Activated CD4-positive, alpha-beta T cell treated with anti-CD3 and anti-CD28 coated beads, Interleukin-2, amount 50 U/mL, for 16 hours (primary cell): ENCODE results near the gene MPV17L2.
"Not testable (repeated sequence)": the region's sequence is repeated elsewhere in the genome, so short reads cannot be mapped to it uniquely, and the experiment has no call there.

Experiments
- DNase-seq: peaks from one replicate; pipeline ENCODE4 v3.0.0-alpha.2; 2020

The MPV17L2 gene

DNA sequence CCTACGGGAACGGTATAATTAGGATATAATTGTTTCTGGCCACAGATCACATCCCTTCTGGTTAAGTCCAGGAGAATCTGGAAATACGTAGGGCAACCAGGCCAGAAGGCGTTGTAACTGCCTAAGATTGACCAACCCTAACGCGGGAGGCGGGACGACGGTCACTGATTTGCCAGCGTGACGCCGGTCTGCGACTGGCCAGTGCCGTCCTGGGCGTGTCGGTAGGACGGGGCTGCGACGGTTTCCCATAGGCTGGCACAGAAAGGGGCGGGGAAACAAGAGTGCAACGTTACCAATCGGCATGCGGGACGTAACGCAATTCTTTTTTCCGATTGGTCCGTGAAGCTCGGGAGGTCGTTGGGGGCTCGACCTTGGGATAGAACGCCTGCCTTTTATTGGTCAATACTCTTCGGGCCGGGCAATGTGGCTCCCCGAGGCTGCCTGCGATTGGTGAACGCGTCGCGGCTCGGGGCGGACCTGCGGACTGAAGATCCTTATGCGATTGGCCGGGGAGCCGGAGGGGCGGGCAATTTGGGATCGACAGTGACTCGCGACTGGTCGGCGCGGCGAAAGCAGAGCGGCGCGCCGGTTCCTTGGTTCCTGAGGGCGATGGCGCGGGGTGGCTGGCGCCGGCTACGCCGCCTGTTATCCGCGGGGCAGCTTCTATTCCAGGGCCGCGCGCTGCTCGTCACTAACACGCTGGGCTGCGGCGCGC lies at the start of gene MPV17L2:
TSS of gene MPV17L2 (plus strand) at position 546 of the 715 bp plus-strand sequence. CDS start at position 610, 64 bp downstream.
- peak; percentile 100 for DNase-seq

DNA sequence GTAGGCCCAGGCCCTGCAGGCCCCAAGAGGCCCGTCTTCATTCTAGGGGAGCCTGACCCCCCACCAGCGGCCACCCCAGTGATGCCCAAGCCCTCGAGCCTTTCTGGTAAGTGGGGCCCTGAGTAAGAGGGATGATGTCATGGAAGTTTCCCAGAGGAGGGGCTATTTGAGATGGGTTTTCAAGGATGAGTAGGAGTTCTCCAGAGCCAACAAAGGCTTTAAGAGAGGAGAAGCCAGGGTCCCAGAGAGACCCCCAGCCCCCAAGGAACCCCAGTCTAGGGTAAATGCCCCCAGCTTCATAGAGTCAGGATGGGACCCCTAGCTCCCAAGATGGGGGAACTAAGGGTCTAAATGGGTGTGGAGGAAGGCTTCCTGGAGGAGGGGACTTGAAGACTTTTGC lies 49.1 kb upstream of the MPV17L2 start:
- DNase-seq: no peak

DNA sequence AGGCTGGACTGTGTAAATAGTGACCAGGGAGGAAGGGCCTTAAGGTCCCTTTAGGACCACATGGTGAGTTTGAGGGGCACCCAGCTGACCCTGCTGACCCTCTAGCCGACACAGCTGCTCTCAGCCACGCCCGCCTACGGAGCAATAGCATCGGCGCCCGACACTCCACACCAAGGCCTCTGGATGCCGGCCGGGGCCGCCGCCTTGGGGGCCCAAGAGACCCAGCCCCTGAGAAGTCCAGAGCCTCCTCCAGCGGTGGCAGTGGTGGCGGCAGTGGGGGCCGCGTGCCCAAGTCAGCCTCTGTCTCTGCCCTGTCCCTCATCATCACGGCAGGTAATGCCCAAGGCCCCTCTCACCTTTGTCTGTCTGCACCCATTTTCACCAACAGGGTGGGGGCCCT lies 48.7 kb upstream of the MPV17L2 start:
- no peak for DNase-seq

DNA sequence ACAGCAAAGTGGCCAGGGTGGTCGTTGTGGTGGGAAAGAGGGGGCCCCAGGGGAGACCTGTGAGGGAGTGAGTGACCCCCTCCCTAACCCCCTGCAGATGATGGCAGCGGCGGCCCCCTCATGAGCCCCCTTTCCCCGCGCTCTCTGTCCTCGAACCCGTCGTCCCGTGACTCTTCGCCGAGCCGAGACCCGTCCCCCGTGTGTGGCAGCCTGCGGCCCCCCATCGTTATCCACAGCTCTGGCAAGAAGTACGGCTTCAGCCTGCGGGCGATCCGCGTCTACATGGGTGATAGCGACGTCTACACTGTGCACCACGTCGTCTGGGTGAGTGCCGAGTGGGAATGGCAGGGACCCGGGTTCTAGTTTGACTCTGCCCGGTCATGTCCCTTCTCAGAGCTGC lies 48.1 kb upstream of the MPV17L2 start:
- no peak for DNase-seq

DNA sequence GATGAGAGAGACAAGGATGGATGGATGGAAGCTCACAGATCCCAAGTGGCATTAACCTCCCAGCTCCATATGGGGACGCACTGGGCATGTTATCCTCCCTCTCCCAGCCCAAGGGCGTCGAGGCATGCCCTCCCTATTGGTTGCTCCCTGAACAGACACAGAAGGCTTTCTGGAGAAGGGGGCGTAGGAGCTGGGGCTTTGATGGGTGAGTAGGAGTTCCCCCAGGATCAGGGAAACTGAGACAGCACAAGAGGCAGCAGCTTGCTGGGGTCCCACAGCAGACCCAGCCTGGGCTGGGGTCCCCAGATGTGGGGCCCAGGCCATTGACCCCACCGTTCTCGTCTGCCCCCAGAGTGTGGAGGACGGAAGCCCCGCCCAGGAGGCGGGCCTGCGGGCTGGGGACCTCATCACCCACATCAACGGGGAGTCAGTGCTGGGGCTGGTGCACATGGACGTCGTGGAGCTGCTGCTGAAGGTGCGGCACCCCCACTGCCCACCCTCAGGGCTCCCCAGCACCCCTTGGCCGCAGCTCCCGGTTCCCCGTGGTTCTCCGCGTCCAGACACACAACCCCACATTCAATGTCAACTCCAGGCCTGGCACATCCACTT lies 47.5 kb upstream of the MPV17L2 start:
- no peak for DNase-seq

DNA sequence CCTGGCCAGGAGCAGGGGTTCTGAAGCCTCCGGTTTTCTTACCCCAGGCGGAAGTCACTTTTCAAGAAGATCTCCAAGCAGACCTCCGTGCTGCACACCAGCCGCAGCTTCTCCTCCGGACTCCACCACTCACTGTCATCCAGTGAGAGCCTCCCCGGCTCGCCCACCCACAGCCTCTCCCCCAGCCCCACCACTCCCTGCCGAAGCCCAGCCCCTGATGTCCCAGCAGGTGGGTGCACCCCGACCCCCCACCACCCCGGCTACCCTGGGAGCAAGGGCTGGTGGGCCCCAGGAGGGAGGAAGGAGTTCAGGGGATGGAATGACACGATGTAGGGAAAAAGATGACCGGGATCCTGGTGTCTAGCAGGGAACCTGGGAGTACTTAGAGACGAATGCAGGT lies 45.6 kb upstream of the MPV17L2 start:
- no peak for DNase-seq

DNA sequence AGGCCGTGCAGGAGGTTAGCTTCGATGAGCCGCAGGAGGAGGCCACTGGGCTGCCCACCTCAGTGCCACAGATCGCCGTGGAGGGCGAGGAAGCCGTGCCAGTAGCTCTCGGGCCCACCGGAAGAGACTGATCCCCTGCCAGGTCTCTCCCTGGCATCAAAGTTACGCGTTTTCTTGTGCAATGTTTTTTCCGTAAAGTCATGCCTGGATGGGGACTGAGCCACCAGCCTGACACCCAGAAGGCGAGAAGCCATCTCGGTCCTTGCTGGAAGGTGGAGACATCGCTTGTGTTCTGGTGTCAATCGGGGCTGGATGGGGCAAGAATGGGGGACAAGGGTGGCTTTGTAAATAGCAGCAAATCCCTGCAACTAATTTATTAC lies 43.4 kb upstream of the MPV17L2 start:
- DNase-seq: no peak

DNA sequence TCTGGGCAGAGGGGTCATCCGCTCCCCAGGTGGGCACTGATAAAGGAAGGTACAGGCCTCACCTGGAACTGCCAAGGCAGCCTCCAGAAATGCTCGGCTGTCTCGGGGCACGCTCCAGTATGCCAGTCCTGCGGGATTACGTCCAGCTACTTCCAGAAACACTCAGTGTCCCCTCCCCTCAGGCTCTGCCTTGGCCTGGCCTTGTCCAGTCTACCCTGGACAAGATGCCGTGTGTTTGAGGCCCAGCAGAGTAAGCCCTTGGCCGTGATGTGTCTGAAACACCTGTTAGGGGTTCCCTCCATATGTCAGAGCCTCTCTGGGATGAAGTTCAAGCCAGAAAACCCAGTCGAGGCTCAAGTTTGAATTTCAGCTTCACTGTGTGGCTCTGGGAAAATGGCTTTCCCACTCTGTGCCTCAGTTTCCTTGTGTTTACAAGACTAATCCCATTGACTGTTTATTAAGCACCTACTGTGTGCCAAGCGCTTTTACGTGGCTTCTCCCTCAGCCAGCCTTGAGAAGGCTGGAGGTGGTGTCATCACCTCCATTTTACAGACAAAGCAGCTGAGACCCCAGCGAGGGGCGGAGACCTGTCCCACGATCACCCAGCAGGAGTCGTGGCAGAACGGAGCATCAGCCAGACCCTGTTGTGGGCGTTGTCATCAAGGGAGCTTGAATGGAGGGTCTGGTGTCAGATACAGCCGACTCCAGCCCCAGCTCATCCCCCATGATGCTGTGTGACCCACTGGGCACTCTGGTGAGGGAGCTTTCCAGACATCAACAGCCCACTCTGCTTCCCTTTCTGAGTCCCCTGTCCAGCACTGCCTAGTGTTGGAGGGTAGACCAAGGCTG lies 42.0 kb upstream of the MPV17L2 start:
- no peak for DNase-seq

DNA sequence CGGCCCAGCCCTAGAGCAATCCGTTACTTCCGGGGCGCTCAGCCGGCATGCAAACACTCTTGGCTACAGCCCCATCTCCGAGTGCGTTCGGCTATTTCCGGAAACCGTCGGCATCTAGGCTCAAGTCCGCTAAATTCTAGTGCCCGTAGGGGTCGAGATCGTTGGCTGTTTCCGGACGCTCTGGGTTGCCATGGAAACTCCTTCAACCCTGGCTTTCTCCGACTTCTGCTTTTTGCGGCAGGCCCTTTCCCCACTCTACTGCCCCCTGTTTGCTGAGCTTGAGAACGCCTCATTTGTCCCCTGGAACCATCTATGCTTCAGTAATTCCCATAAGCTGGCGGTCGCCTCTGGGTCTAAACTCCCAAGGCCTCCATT lies 40.6 kb upstream of the MPV17L2 start:
- peak; percentile 99 for DNase-seq

DNA sequence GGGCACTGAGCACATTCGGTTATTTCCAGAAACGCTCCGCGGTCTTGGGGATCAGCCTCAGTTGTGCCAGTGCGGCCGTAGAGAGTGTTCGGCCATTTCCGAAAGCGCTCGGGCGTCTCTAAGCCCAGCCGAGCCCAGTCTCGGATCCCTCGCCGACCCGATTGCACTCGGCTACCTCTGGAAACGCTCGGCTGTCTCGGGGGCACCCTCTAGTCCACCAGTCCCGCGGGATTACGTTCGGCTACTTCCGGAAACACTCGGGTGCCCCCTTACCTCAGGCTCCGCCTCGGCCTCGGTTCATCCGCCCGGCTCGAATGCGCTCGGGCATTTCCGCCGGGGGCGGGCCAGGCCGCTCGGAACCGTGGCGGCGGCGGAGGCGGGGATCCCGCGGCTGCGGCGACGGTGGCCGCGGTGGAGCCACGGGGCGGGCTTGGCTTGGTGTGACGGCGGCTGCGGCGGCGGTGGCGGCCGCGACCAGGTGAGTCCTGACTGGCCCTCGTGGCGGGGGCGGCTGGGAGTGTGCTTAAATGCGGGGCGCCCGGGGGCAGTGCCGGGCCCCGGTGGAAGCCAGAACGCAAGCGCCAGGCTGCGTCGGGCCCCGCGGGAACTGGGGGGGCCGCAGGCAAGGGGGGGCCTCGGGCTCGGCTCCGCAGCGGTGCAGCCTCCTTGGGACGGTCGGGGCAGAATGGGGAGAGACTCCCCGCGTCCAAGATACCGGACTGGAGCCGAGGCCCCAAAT lies 40.0 kb upstream of the MPV17L2 start, which contains the start of gene PIK3R2:
TSS of gene PIK3R2 (plus strand) at position 347 of the 739 bp plus-strand sequence. CDS start 2,717 bp downstream, outside the sequence.
- DNase-seq: peak; percentile 100

DNA sequence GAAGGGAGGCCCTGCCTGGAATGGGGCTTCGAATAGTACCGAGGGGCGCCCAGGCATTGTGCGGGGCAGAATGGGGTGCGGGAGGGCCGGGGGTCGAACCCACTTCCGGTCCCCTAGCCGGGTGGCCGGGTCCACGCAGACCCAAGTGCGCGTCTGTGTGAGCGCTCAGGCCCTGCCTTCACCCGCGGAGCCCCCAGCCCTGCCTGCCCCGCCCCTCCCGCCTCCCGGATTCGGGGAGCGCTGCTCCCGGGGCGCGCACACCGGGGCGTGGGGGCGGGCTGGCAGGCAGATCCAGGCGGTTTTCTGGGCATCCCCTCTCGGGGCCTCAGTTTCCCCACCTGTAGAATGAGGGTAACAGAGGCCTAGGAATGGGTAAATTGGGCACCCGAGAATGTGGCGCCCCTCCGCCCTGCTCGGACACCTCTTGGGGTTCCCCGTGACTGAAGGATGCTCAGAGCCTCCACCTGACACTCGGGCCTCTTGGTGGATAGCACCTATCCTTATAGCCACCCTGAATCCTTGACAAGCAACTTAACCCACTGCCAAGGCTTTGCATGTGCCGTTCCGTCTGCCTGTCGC lies 39.4 kb upstream of the MPV17L2 start:
- no peak for DNase-seq

DNA sequence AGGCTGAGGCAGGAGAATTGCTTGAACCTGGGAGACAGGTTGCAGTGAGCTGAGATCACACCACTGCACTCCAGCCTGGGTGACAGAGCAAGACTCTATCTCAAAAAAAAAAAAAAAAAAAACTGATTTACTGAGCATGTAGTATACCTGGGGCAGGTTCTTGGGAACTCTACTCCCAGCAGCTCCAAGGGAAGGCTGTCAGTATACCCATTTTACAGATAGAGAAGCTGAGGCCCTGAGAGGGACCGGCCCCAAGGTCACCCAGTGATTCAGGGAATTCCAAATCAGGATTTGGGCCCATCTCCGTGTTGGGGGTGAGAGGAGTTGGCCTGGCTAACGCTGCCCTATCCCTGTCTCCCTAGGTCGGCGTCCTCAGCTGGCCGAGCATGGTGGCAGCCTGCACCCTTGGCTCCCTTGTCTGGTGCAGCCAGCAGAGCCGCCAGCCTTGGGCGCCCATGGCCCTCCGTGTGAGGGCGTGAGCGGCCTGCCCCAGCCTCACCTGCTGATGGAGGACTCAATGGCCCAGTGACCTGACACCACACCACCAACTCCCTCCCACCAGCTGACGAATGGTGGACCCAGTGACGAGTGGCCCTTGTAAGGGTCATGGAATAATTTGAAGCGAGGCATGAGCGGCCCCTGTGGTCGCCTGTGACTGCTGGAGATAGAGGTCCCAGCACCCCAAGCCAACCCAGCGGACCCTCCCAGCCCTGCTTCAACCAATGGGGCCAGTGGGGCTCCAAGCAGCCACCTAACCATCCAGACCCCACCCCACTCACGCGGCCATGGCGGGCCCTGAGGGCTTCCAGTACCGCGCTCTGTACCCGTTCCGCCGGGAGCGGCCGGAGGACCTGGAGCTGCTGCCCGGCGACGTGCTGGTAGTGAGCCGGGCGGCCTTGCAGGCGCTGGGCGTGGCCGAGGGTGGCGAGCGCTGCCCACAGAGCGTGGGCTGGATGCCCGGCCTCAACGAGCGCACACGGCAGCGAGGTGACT lies 37.6 kb upstream of the MPV17L2 start:
- DNase-seq: no peak

DNA sequence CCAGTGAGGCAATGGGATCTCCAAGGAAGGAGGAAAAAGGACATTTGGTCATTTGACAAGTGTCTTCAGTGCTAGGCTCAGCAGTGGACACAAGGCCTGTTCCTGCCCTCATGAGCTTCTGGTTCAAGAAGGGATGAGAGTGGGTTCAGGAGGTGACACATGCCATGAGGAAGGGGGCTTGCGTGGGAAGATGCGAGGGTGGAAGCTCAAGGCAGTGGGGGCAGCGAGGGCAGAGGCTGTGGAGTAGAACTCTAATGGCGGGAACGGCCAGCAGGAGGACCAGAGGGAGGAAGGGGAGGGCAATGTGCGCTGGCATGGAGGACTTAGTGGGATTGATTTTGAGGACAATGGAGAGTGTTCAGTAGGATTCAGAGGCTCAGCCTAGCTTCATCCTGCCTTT lies 36.8 kb upstream of the MPV17L2 start:
- DNase-seq: no peak

DNA sequence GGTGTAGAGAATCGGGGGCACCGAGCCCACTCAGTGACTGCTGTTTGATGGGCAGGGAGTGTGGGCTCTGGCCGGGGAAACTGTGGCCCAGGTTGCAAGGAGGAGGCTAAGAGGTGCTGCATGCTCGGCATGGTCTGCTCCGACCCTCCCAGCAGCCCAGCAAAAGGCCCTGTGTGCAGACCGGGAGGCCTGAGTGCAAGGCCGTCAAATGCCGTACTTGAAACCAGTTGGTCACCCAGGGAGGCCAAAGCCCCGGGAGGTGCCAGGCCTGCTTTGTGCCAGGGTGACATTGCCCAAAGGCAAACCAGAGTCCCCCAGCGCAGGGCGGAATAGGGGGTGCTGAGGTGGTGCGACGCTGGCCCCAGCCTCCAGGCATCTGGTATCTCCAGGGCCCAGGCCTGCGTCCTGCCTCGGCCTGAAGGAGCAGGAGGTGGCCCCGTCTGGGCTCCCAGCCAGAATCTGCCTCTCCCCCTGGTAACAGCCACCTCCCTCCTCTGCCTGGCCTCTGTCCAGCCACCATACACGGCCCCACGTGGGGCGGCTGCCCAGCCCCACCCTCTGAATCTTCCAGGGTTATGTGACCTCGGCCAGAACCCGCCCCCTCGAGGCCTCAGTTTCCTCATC lies 36.1 kb upstream of the MPV17L2 start:
- no peak for DNase-seq

DNA sequence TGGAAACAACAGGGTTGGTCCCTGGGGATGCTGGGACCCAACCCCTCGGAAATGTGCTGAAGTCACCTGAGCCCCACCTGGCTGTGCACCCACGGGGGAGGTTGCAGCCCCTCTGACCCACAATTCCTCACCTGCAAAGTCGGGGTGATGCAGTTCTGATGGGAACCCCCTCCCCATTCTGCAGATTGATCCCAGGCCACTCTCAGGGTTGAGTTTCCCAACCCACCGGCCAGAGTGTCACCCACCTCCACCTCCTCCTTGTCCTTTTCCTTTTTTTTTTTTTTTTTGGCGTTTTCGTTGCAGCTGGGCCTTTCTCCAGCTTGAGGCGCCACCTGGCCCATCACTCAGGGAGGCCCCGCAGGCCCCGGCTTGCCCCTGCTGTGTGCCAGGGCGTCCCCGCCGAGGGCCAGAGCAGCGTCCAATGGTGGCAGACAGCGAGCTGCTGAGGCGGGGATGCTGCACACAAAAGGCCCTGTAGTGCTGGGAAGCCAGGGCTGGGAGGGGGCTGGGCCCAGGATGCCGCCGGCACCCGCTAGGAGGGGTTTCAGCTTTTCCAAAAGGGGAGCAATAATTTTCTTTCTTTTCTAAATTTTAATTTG lies 35.5 kb upstream of the MPV17L2 start:
- DNase-seq: no peak

DNA sequence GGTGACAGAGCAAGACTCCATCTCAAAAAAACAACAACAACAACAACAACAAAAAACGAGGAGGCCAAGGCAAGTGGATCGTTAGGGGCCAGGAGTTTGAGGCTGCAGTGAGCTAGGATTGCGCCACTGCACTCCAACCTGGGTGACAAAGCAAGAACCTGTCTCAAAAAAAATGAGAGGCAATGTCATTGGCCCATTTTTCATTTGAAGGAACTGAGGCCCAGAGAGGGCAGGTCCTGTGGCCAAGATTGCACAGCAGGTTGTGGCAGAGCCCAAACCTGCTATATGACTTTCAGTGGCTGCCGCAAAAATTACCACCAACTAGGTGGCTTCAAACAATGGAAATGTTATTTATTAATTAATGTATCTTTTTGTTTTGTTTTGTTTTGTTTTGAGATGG lies 34.6 kb upstream of the MPV17L2 start:
- no peak for DNase-seq

DNA sequence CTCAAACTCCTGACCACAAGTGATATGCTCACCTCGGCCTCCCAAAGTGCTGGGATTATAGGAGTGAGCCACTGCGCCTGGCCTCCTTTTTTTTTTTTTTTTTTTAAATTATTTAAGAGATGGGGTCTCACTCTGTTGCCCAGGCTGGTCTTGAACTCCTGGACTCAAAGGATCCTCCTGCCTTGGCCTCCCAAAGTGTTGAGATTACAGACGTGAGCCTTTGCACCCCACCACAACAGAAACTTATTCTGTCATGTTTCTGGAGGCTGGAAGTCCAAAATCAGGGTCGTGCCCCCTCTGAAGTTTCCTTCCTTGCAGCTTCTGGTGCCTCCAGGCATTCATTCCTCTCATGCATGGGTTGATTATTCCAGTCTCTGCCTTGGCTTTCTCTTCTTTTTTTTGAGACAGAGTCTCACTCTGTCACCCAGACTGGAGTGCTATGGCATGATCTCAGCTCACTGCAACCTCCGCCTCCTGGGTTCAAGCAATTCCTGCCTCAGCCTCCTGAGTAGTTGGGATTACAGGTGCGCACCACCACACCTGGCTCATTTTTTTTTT lies 33.9 kb upstream of the MPV17L2 start:
- not testable (repeated sequence) for DNase-seq

DNA sequence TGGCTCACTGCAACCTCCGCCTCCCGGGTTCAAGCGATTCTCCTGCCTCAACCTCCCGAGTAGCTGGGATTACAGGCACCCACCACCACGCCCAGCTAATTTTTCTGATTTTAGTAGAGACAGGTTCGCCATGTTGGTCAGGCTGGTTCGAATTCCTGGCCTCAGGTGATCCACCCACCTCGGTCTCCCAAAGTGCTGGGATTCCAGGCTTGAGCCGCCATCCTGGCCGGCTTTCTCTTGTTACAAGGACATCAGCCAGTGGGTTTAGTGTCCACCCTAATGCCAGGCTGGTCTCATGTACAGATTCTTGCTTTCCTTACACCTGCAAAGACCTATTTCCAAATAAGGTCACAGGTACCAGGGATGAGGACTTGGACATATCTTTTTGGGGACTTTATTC lies 33.2 kb upstream of the MPV17L2 start:
- DNase-seq: no peak

DNA sequence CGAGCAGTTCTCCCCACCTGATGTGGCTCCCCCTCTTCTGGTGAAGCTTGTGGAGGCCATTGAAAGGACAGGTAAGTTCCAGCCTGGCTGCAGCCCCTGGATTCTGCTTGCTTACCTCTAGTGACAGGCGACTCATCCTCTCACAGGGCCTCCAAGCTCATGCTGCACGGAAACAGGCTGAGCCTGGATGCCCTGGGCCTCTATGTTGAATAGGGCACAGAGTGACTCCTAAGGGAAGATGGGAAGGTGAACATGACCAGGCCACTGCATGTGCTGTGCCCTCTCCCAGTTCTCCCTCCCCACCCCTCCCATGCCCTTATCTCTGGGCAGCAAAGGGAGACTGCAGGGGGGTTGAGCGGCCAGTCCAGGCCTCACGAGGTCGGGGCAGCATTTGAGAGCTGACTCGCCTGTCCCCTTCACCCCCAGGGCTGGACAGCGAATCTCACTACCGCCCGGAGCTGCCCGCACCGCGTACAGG lies 32.5 kb upstream of the MPV17L2 start:
- no peak for DNase-seq
